ENCODE data around the gene COG1. TPM values are rescaled to one million over a fixed set of nuclear protein-coding genes. Genes with fewer than 3 reads are reported as not detected.

The COG1 gene
- total RNA-seq, 1 donor = 28.1 TPM

- no peak for TF ChIP-seq CTCF (IDR thresholded peaks at IDR 0.05; ENCODE audit: insufficient read depth, low read length)
- no peak for DNase-seq (ENCODE audit: low read depth)
Observed at GRCh38 chr17:73174126-73174525, 18.7 kb upstream of the COG1 start.

GRCh38 chr17:73175962-73176565 is 16.8 kb upstream of the COG1 start:
- no peak overlapping the region for H3K4me3 ChIP-seq (ENCODE audit: low read depth, low read length)
- TF ChIP-seq CTCF (IDR thresholded peaks at IDR 0.05; ENCODE audit: insufficient read depth, low read length) = no peak

More at GRCh38 chr17:73174126-73174525, 18.7 kb upstream of the COG1 start:
- H3K4me3 ChIP-seq (ENCODE audit: low read depth, low read length) = no peak overlapping the region

GRCh38 chr17:73179387-73179786 is 13.5 kb upstream of the COG1 start:
- no peak for TF ChIP-seq CTCF (IDR thresholded peaks at IDR 0.05; ENCODE audit: insufficient read depth, low read length)
- no peak for DNase-seq (ENCODE audit: low read depth)
- H3K4me3 ChIP-seq (ENCODE audit: low read depth, low read length) = no peak overlapping the region

More at GRCh38 chr17:73175962-73176565, 16.8 kb upstream of the COG1 start:
- no peak for DNase-seq (ENCODE audit: low read depth)

DNA sequence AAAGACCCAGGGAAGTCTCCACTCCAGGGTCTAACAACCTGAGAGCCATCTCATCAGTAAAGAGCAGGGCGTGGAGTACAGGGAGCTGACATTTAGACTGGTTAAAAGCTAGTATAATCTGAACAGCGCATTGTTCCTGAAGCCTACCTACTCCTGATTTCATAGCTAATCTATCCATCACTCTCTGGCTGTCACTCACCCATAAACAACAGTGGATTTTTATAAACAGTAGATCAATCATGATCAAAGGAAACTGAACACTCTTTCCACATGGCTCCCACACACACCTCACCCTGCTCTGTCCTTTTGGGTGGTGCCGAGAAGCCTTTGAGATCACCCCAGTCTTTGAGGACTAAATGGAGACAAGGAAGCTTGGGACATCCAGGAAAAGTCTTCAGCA is 13.0 kb upstream of the COG1 start:
- TF ChIP-seq CTCF (IDR thresholded peaks at IDR 0.05; ENCODE audit: insufficient read depth, low read length) = no peak
- no peak overlapping the region for H3K4me3 ChIP-seq (ENCODE audit: low read depth, low read length)
- DNase-seq (ENCODE audit: low read depth) = no peak

- no peak for TF ChIP-seq CTCF (IDR thresholded peaks at IDR 0.05; ENCODE audit: insufficient read depth, low read length)
- no peak for DNase-seq (ENCODE audit: low read depth)
- no peak overlapping the region for H3K4me3 ChIP-seq (ENCODE audit: low read depth, low read length)
Observed at GRCh38 chr17:73182616-73183310, 10.1 kb upstream of the COG1 start.

DNA sequence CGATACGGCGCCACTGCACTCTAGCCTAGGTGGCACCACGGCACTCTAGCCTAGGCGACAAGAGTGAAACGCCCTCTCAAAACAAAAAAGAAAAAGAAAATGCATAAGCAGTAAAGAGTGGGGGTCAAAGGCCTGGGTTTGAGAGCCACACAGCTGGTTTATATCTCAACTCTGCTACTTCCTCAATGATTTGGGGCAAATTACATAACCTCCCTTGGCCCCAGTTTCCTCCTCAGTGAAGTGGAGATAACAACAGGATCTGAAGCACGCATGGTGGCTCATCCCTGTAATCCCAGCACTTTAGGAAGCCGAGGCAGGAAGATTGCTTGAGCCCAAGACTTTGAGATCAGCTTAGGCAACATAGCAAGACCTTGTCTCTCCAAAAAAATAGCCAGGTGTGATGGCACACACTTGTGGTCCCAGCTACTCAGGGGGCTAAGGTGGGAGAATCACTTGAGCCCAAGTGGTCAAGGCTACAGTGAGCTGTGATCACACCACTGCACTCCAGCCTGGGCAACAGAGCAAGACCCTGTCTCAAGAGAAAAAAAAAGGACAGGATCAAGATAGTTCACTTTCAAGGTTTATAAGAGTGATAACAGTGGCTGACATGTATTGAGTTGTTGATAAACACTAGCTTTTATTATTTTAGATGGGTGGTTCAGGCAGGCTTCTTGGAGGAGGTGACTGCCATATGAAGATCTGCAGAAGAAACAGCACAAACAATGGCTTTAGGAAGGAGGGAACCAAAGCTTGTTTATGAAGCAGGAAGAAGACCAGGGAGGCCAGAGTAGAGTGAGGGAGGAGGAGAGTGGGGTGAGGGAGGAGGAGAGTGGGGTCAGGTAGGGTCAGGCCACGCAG is 8.5 kb upstream of the COG1 start:
- no peak overlapping the region for H3K4me3 ChIP-seq (ENCODE audit: low read depth, low read length)
- no peak for DNase-seq (ENCODE audit: low read depth)
- TF ChIP-seq CTCF (IDR thresholded peaks at IDR 0.05; ENCODE audit: insufficient read depth, low read length) = no peak
